ENCODE measurements around the gene HPS3.

DNA sequence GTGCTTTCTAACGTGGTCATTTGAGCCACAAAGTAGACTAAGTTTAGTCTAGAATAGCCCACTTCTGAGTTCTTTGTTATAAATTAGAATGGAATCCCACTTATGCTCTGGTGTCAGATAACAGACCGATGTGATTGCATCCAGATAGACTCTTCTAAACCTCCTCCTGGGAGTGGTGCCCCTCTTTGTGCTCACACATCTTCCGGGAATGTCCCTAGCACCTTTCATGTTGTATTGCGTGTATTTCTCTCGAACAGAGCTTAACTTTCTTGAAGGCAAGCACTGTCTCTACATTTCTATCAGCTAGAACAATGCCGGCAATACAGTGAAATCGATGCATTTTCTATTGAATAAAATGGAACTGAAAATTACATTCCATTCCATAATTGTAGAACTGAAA is 69.2 kb downstream of the HPS3 start:
- TF ChIP-seq CTCF (conservative IDR thresholded peaks at IDR 0.05; ENCODE audit: low read length) = no peak
- TF ChIP-seq EZH2phosphoT487 (IDR thresholded peaks at IDR 0.05; ENCODE audit: borderline replicate concordance, low read depth, low read length) = no peak

Measured in OCI-LY7 (cell line).